ENCODE data around the gene MEF2D.

MEF2D gene

DNA sequence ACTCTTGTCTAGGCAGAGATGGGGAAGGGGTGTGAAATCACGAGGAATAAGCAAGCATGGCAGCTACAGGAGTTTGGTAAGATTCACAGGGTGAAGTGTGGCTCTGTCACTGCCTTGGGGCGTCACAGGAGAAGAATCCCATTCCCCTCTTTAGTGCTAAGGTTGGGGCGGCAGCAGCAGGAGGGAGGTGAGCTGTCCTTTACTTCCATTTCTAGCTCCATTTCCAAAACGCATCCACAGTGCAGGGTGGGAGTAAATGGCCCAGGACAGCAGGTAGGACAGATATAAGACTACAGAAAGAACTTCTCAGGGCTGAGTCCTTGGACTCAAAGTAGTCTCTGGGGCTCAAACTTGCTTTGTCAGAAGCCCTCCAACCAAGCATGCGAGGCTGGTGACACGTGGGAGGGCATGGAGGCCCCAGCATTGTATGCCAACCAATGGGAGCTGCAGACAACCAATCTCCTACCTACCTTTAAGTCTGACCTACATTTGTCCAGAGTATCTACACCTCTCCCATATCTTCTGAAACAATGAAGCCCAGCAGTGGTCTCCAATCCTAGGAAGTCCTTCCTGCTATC is 8.5 kb downstream of the MEF2D start:
- no peak overlapping the region for H3K4me3 ChIP-seq (ENCODE audit: low read depth, low read length)
- no peak for TF ChIP-seq SP2 (tag by site-specific recombination; IDR thresholded peaks at IDR 0.05)
- no peak for TF ChIP-seq ZNF621 (tag by site-specific recombination; IDR thresholded peaks at IDR 0.05)
- TF ChIP-seq GLI4 (tag by site-specific recombination; IDR thresholded peaks at IDR 0.05): no peak
- TF ChIP-seq ZBTB21 (tag by site-specific recombination; IDR thresholded peaks at IDR 0.05): no peak
- TF ChIP-seq ZNF266 (tag by site-specific recombination; IDR thresholded peaks at IDR 0.05; ENCODE audit: low read depth): no peak
- no peak for TF ChIP-seq ZNF837 (tag by site-specific recombination; IDR thresholded peaks at IDR 0.05)
- TF ChIP-seq ZSCAN16 (tag by site-specific recombination; IDR thresholded peaks at IDR 0.05): no peak
- no peak for TF ChIP-seq ZNF76 (tag by site-specific recombination; IDR thresholded peaks at IDR 0.05; ENCODE audit: borderline replicate concordance, low read depth)
- TF ChIP-seq SCRT1 (tag by site-specific recombination; IDR thresholded peaks at IDR 0.05; ENCODE audit: borderline replicate concordance): no peak
- H3K36me3 ChIP-seq (ENCODE audit: control insufficient read depth in 2 of 2, insufficient read depth in 1 of 2, low read length in 2 of 2): peaks cover 0 to 12% of the 10 kb centered on the region in 2 experiments; a peak in 1 of 3 replicates
- no peaks in the 10 kb centered on the region for H3K9me3 ChIP-seq (ENCODE audit: control insufficient read depth, insufficient read depth, low read depth, low read length)
- ChIA-PET CTCF (interaction anchor here (0.6 to 2.8 kb wide), 5 partner anchors 9 to 140 kb away, joined by 3 to 14 read pairs (median 5); partner anchors contain the start of gene MEF2D), POLR2A (interaction anchor here (0.9 to 3.3 kb wide), 2 partner anchors 9 to 12 kb away, joined by 3 to 20 read pairs; partner anchors contain the start of gene MEF2D)
- peaks cover 16% of the 10 kb centered on the region for H3K4me1 ChIP-seq (ENCODE audit: control insufficient read depth, insufficient read depth, low read length)
- H3K27ac ChIP-seq (ENCODE audit: extremely low read depth, low read depth, low read length): no peak overlapping the region

- Histone ChIP-seq H3K36me3 (ENCODE audit: control insufficient read depth in 2 of 2, insufficient read depth in 1 of 2, low read length in 2 of 2) (peaks cover 0 to 12% of the 10 kb centered on the region in 2 experiments; a peak in 1 of 3 replicates), H3K27ac (ENCODE audit: extremely low read depth, low read depth, low read length) (no peak overlapping the region), H3K4me1 (ENCODE audit: control insufficient read depth, insufficient read depth, low read length) (peaks cover 16% of the 10 kb centered on the region), H3K9me3 (ENCODE audit: control insufficient read depth, insufficient read depth, low read depth, low read length) (no peaks in the 10 kb centered on the region), H3K4me3 (ENCODE audit: low read depth, low read length) (no peak overlapping the region)
- POLR2A ChIA-PET: interaction anchor here (0.8 to 3.3 kb wide), 4 partner anchors 8 to 34 kb away, joined by 3 to 20 read pairs (median 4); partner anchors contain the start of gene MEF2D
- CTCF ChIA-PET: interaction anchor here (0.6 to 2.8 kb wide), 5 partner anchors 10 to 140 kb away, joined by 3 to 14 read pairs (median 6); partner anchors contain the start of gene MEF2D
- TF ChIP-seq ATF2 (tag by site-specific recombination; IDR thresholded peaks at IDR 0.05; ENCODE audit: low read depth) (no peak), ZNF18 (tag by site-specific recombination; IDR thresholded peaks at IDR 0.05) (no peak), ZBTB17 (tag by site-specific recombination; IDR thresholded peaks at IDR 0.05) (0 out of 2 replicates have a peak, but pooled peaks have one; percentile 15)
These were observed 9.2 kb downstream of the MEF2D start for GRCh38 chr1:156491151-156491949.

DNA sequence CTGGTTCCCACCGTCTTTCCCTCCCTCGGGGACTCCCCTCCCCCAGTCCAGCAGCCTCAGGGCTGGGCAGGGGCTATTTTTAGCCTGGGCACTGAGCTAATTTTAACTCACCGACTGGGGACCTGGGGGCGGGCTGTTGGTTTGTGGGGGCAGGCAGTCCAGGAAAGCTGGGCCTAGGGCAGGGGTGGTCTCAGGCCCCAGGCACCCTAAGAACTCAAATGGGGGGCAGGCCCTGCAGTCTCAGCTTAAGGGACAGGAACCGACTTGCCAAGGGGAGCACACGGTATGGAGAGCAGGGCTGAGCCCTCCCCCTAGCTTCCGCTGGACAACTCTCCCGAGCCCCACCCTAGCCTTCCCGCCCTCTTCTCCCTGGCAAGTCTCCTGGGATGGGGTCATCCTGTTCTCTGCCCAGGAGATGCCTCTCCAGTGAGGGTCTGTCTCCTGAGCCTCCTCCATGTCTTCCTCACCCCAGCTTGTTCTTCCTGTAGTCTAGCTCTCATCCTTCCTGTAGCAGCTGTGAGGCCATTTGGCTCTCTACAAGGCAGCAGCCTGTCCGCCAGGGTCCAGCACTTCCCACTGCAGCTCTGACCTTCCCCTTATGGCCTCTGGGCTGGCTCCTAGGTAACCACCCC is 10.1 kb downstream of the MEF2D start:
- Histone ChIP-seq H3K4me3 (ENCODE audit: low read depth, low read length) (no peak overlapping the region), H3K27ac (ENCODE audit: extremely low read depth, low read depth, low read length) (no peak overlapping the region; the same call in 1 of the 2 replicates), H3K9me3 (ENCODE audit: control insufficient read depth, insufficient read depth, low read depth, low read length) (no peaks in the 10 kb centered on the region), H3K36me3 (ENCODE audit: control insufficient read depth in 2 of 2, insufficient read depth in 1 of 2, low read length in 2 of 2) (peaks cover 0 to 12% of the 10 kb centered on the region in 2 experiments; a peak in 1 of 3 replicates), H3K4me1 (ENCODE audit: control insufficient read depth, insufficient read depth, low read length) (peaks cover 16% of the 10 kb centered on the region)
- CTCF ChIA-PET: interaction anchor here (0.6 to 2.8 kb wide), 8 partner anchors 10 to 110 kb away, joined by 3 to 14 read pairs (median 4); partner anchors contain the start of gene MEF2D
- POLR2A ChIA-PET: interaction anchor here (0.8 to 3.3 kb wide), 5 partner anchors 7 to 69 kb away, joined by 3 to 20 read pairs (median 3); partner anchors contain the start of gene MEF2D
- TF ChIP-seq EGR2 (tag by site-specific recombination; IDR thresholded peaks at IDR 0.05; ENCODE audit: low read depth): peak; percentile 63
- TF ChIP-seq KLF1 (tag by site-specific recombination; IDR thresholded peaks at IDR 0.05): peak; percentile 63
- TF ChIP-seq GLIS2 (tag by site-specific recombination; IDR thresholded peaks at IDR 0.05): peak; percentile 13; the same call in 1 of the 2 replicates
- peak; percentile 85 for TF ChIP-seq ZFHX2 (tag by site-specific recombination; conservative IDR thresholded peaks at IDR 0.05)
- TF ChIP-seq ZNF10 (tag by site-specific recombination; IDR thresholded peaks at IDR 0.05): no peak
- TF ChIP-seq GLIS1 (tag by site-specific recombination; IDR thresholded peaks at IDR 0.05): 0 out of 2 replicates have a peak, but pooled peaks have one; percentile 8
- 0 out of 2 replicates have a peak, but pooled peaks have one; percentile 43 for TF ChIP-seq KLF17 (tag by site-specific recombination; IDR thresholded peaks at IDR 0.05)
- TF ChIP-seq ZNF19 (tag by site-specific recombination; IDR thresholded peaks at IDR 0.05; ENCODE audit: low read depth): no peak
- peak; percentile 27 for TF ChIP-seq SP2 (tag by site-specific recombination; IDR thresholded peaks at IDR 0.05)
